ENCODE measurements around the gene PGLYRP4. TPM values are rescaled to one million over a fixed set of nuclear protein-coding genes. Genes with fewer than 3 reads are reported as not detected.

PGLYRP4 gene
- total RNA-seq, 2 donors from 2014 or later: not detected

DNA sequence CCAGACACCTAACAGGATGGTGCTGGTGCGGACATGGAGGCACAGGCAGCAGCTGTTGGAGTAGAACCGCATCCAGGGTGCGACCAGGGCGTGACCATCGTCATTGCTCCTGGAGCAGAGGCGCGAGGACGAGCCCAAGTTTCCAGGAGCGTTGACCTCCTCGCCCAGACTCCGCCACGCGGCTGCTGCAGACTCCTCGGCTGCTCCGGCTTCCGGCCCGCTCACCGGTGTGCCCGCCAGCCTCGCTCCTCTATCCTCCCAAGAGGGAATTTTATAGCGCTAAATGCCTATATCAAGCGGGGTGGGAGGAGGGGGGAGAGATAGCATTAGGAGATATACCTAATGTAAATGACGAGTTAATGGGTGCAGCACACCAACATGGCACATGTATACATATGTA is 32.1 kb upstream of the PGLYRP4 start:
- intact Hi-C loops (cut with DNase I, micrococcal nuclease): no loop called here
- no peak for DNase-seq
- ATAC-seq: no peak

DNA sequence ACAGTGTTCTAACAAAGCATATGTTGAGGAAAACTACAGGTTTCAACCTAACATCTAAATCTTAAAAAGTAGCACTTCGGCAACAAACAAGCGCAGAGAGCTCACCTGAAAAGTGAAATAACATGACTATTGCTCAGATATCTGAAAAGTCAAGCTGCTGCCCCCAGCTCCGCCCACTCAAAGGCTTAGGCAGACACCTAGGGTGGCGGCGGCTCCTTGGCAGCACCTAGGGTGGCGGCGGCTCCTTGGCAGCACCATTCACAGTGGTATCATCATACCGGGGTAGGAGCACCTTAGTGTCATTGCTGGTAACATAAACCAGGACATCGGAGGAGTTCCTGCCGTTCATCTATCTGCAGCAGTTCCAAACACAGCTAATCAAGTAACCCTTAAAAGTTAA is 30.9 kb upstream of the PGLYRP4 start:
- ATAC-seq: no peak
- DNase-seq: no peak
- intact Hi-C loops (cut with DNase I, micrococcal nuclease): no loop called here

DNA sequence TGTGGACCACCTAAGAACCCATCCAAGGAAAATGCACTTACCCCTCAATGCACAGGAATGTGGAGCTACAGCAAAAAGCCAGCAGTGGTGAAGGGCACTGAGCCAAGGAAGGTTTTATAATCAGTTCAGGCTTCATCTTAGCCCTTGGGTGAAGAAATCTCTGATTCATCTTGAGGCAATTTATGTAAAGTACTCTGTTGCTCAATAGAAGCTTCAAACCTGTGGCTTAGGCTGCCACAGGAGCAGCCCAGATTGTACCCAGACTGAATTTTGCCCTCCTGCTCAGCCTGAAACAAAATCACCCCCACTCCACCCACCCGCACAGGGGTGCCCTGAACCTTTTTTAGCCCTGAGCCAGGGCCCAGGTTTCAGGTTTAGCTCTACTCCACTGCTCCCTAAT is 26.9 kb upstream of the PGLYRP4 start, which contains the start of gene S100A12:
Gene S100A12, minus strand, starts transcription at position 111 of the 400 bp plus-strand sequence. CDS start 1,029 bp downstream, outside the sequence.
- DNase-seq: no peak
- ATAC-seq: no peak
- intact Hi-C loops (cut with DNase I, micrococcal nuclease): no loop called here

DNA sequence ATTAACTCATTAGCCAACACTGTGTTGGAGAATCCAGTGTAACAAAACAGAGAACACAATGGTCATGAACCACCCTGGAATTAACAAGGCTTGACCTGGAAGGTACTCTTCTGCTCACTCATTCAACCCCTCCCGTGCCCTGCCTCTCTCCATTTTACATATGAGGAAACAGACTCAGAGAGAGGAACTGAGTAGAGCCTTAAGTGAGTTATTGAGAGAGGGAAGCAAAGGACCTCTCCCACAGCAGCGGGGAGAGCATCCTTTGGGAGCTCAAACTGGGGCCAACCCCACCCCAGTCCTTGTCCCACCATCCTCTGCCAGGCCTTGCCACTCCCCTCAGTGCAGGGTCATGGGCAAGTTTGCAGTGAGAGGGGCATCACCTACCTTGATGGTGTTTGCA is 25.4 kb upstream of the PGLYRP4 start:
- intact Hi-C loops (cut with DNase I, micrococcal nuclease): no loop called here
- DNase-seq (no peak), ATAC-seq (no peak)

DNA sequence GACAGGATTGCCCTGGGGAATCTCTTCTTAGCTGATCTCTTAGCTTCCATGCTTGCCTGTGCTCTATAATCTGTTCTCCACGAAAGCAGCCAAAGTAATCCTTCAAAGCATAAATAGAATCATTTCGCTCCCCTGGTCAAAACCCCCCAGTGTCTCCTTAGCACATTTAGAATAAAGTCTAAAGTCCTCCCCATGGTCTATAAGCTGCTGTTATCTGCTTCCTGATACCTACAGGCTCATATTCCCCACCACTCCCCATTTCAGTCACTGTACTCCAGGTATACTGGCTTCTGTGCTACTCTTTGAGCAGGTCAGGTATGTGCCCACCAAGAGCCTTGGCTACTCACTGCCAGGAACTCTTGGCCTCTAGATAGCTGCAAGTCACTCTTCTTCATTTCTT is 23.9 kb upstream of the PGLYRP4 start:
- intact Hi-C loops (cut with DNase I, micrococcal nuclease): no loop called here
- no peak for DNase-seq
- ATAC-seq: no peak

DNA sequence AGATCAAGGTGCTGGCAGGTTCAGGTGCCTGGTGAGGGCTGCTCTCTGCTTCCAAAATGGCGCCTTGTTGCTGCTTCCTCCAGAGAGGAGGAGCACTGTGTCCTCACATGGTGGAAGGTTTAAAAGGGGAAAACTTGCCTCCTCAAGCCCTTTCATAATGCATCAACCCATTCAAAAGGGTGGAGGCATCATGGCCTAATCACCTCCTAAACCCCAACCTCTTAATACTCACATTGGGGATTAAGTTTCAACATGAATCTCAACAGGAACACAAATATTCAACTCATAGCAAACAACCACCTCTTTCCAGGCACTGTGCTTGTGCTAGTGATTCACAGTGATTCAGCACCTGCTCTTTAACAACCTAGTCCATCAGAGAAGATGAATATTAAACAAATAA is 22.6 kb upstream of the PGLYRP4 start:
- intact Hi-C loops (cut with DNase I, micrococcal nuclease): no loop called here
- ATAC-seq: no peak
- DNase-seq: no peak

DNA sequence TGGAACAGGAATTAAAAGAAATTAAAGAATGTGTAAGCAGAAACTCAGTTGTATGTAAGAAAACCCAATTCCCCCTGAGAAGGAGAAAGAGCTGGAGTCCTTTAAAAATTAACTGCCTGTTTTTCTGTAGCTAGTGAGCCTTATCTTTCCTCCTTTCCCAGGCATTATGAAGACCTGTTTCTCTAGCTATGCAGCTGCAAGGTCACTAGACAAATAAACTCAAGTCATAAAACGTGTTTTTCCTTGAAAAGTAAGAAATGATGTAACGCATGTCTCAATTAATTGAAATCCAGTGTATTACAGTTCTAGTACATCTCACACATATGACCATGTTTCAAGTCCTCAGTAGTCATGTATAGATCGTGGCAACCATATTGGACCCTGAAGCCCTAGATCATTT is 21.5 kb upstream of the PGLYRP4 start:
- DNase-seq (no peak), ATAC-seq (no peak)
- intact Hi-C loops (cut with DNase I, micrococcal nuclease): no loop called here

DNA sequence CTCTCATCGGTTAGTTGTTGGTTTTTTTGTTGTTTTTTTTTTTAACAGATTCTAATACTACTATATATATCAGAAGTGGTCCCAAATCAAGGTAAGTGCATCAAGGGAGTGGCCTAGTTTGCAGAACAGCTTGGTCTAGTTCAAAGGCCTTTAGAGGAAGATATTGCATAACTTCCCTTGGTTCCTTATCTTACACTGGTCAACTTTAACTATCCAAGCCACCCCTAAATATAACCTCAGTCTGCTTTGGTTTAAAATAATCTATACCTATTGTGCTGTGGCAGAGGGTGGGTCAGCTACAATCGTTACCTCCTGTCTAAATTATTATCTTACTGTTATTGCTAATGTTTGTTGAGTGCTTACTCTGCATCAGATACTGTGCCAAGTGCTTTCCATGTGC is 19.9 kb upstream of the PGLYRP4 start:
- no peak for ATAC-seq

DNA sequence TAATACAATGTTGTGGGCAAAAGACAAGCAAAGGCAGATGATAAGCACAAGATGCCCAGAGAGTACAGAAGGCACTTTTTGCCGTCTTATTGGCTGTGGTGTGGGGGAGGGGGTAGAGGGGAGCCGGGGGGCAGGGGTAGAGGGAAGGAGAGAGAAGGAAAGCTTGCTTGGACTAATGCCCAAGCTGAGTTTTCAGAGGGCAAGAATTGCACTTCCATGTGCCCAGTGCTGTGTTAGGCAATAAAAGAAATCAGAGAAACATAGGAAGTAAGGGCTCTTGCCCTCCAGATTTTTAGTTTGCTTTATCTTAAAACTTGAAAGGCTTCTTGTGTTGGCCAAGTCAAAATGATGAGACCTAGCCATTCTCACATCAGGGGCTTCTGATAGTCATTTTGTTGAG is 18.4 kb upstream of the PGLYRP4 start:
- intact Hi-C loops (cut with DNase I, micrococcal nuclease): no loop called here
- no peak for DNase-seq
- no peak for ATAC-seq

More for the DNA sequence above, 19.9 kb upstream of the PGLYRP4 start:
- no peak for DNase-seq
- intact Hi-C loops (cut with DNase I, micrococcal nuclease): no loop called here

DNA sequence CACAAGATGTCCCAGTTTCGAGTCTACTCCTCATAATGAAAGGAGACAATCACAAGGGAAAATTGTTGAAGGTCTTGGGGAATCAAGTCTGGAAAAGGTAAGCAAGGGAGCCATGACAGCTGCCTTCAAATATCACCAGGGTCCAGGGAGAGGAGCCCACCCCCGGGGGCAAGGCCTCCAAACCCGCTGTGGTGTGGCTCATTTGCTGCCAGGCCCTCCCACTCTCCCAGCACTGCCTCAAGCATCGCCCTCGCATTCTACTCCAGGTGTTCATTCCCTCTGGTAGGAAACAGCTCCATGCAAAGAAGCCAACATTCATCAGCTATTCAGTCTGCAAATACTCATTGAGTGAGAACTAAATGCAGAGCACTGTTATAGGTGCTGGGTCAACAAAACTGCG is 17.6 kb upstream of the PGLYRP4 start:
- DNase-seq: no peak
- intact Hi-C loops (cut with DNase I, micrococcal nuclease): no loop called here
- no peak for ATAC-seq

DNA sequence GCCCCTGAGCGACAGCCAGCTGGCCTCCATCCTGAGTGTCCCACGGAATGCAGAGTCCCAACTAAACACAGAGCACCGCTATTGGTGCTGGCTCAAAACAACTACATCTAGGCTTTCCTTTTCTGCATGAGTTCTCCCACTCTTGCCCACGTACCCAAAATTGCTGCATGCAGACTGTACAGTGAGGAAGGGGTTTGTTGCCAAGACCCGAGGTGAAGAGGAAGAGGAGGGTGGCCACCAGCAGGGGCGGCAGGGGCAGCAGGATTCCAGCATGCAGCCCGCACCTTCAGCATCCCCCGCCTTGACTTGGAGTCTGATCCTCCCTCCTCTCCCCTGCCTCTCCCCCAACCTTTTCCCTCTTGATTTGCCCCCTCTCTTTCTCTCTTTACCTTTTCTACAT is 17.1 kb upstream of the PGLYRP4 start:
- no peak for ATAC-seq
- intact Hi-C loops (cut with DNase I, micrococcal nuclease): no loop called here
- DNase-seq: no peak

DNA sequence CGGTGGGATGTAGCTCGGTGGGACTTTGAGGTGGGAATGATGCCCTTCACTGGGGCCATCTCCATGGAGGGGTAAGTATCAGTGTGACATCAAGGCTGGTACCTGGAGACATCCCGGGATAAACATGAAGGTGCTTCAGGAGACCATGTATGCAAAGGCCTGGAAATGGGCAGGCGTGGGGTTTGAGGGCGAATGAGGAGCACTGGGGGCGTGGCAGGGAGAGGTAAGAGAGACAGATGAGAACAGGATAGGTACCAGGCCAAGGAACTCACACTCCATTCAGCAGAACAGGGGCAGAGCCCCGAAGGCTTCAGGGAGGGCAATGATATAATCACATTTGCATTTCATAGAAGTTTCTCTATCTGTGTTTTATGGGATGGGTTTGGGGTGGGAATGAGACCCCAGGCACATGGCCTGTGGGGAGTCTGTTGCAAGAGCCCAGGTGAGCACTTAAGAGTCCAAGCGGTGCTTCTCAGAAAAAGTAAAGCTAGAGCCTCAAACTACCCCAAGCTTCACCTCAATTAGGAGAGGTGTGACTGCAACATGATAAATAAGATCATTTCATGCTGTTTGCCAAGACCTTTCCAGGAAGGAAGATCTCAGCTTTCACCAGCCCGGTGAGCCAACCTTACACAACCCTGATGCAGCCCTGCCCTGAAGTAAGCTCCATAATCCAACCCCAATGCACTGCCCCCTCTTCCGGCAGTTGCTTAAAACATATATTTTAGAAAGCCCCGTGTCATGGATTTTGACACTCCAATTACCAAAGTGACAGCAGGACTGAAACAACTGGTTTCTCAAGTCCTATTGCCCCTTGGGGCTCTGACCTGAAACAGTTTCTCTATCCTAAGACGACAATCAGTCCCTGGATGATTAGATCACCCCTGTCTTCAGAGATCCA is 16.4 kb upstream of the PGLYRP4 start:
- intact Hi-C loops (cut with DNase I, micrococcal nuclease): no loop called here
- no peak for DNase-seq
- ATAC-seq: no peak

DNA sequence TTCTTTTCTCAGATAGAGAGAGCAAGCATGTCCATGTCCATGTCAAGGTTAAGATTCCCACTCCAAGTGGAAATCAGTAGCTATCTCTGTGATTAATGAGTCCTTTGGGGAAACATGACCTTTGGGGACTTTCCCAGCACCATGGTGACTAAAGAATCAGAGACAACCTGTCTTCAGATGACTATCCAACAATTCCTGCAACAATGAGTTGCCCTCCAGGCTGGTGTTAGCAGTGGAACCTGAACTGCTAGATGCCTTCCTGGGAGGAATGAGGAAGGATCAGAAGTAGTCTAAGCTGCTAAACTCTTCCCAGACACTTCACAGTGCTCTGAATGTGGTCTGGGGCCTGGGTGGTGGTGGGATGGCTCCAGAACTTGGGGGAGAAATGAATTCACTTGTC is 15.5 kb upstream of the PGLYRP4 start:
- DNase-seq: no peak
- intact Hi-C loops (cut with DNase I, micrococcal nuclease): no loop called here
- no peak for ATAC-seq

DNA sequence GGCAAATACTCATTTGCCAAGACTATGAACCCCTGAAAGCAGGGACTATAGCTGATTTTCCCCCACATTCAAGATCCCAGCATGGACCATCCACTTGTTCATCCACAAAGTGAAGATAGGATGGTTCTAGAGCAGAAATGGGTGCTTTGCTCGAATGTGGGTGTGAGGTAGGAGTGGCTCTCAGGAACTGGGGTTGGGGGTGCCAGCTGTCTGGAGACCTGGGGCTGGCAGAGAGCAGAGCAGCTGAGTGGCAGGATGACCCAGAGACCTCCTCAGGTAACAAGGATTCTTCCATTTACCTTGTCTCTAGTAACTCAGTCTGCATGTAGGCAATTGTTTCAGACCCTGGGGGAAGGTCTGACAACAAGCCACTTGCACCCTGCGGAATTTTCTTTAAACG is 15.0 kb upstream of the PGLYRP4 start:
- no peak for DNase-seq
- no peak for ATAC-seq
- intact Hi-C loops (cut with DNase I, micrococcal nuclease): no loop called here

DNA sequence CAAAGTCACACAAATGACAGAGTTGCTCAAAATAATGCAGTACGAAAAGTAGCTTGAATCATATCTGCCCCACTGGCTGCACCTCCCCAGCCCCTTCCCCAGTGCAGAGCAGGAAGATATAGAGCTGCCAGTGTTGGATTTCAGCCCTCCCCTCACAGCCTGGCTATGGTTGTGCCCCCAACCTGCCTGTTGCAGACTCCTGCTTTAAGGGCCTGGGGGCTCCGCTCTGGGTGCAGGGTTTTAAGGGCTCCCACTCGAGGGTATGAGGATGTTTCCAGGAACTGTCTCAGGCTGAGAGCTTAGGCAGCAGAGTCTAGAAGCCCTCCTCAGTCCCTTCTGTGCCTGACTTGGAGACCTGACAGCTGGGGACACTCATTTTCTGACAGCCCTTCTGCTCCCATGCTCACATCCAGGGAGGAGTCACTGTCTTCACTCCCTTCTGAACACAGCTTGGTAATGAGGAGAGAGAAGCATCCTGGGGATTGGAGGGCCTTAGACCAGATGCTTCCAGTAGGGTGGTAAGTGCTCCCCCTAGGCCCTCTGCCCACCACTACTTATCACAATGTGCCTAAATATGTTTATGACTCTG is 13.6 kb upstream of the PGLYRP4 start:
- ATAC-seq (no peak), DNase-seq (no peak)
- intact Hi-C loops (cut with DNase I, micrococcal nuclease): no loop called here

DNA sequence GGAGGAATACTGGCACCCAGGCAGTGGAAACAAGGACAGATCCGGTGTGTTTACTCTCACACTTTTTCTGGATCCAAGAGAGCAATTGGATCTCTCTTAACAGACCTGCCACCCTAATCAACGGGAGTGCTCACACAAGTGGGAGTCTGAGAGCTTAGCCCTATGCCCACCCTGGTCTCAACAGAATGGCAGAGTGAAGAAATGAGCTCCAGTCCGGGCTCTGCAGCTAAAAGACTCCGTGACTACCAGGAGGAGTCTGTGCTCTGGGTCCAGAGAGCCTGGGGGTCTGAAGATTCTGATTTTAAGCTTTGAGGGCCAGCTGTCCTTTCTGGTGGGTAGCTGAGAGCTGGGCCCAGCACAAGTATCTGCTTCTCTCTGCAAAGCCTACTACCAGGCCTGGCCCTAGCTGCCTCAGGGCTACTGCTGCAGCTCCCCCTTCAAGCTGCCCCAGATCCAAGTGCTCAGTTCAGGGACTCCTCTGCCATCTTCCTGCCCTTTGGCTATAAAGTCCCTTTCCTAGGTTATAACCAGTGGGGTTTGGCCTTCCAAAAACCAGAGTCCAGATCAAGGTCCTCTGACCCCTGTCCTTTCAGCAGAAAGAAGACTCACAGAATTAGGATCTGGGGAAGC is 13.0 kb upstream of the PGLYRP4 start:
- intact Hi-C loops (cut with DNase I, micrococcal nuclease): no loop called here
- ATAC-seq (no peak), DNase-seq (no peak)

DNA sequence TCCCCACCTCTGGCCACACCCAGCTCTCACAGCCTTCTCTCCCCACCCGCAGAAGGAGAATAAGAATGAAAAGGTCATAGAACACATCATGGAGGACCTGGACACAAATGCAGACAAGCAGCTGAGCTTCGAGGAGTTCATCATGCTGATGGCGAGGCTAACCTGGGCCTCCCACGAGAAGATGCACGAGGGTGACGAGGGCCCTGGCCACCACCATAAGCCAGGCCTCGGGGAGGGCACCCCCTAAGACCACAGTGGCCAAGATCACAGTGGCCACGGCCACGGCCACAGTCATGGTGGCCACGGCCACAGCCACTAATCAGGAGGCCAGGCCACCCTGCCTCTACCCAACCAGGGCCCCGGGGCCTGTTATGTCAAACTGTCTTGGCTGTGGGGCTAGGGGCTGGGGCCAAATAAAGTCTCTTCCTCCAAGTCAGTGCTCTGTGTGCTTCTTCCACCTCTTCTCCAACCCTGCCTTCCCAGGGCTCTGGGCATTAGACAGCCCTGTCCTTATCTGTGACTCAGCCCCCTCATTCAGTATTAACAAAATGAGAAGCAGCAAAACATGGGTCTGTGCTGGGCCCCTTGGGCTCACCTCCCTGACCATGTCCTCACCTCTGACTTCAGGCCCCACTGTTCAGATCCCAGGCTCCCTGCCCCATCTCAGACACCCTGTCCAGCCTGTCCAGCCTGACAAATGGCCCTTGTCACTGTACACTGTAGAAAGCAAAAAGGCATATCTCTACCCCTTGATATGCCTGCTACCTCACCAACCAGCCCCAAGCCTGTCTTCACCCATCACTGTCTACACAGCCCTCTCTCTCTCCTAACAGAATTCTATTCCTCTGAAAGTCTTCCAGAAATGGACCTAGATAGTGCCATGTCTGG is 12.2 kb upstream of the PGLYRP4 start:
- ATAC-seq: no peak

DNA sequence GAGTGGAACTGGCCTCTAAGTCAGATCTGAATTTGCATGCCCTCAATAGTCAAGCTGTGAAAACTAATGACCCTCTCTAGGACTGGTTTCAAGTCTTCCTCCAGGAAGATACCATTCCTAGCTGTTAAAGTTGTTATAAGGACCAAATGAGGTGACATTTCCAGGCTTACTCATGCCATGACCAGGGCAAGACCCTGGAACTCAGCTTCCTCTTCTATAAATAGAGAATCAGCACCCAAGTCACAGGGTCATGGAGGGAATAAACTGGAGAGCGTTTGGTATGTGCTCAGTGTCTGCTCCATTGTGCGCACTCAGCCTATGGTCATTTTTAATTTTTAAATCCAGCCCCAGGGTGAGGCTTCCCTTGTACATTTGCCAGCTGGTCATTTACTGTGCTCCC is 11.5 kb upstream of the PGLYRP4 start:
- intact Hi-C loops (cut with DNase I, micrococcal nuclease): no loop called here
- no peak for DNase-seq
- ATAC-seq: peak; percentile 49

More for the DNA sequence above, 12.2 kb upstream of the PGLYRP4 start:
- no peak for DNase-seq
- intact Hi-C loops (cut with DNase I, micrococcal nuclease): no loop called here

DNA sequence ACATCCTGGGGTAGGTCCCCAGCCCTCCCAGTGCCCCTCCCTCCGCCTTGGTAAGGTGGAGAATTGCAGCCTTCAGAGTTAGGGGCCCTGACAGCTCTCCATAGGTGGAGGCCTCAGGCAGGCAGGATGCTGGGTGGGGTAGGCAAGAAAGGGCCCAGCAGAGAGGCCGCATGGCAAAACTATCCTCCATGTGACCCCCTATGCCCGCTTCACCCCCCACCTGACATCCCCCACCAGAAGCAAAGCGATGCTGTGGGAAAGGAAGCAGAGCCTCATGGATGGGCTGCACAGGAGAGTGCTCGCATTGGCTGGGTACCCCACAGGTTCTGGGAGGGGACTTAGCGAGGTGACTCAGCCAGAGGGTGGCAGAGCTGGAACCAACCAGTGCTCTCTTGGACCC is 10.6 kb upstream of the PGLYRP4 start:
- intact Hi-C loops (cut with DNase I, micrococcal nuclease): loop anchor here in 1 of 2 donors (10.0 kb wide), 1 partner anchor 136 kb away; no protein-coding TSS in a partner anchor
- ATAC-seq (no peak), DNase-seq (no peak)

Measured in left colon (tissue), 2 donors.